AG10803 (cell line): Measurements from ENCODE around the gene CEP192.

Experiments used
- DNase-seq: peaks from one replicate; pipeline ENCODE4 v3.0.0; 2010; ENCODE audit warnings: low read depth
- H3K4me3 ChIP-seq: 2 replicates; pipeline ENCODE4 v1.5.1; 2011; ENCODE audit warnings: mild to moderate bottlenecking, low read length, control low read depth
- CTCF ChIP-seq: conservative IDR thresholded peaks from 2 replicates; pipeline ENCODE4 v1.5.1; 2011; ENCODE audit warnings: mild to moderate bottlenecking, low read length, control low read depth, inconsistent platforms

The CEP192 gene

GRCh38 chr18:13005289-13005688 is 14.1 kb downstream of the CEP192 start:
- no peak overlapping the region for H3K4me3 ChIP-seq
- DNase-seq, result no peak
- TF ChIP-seq CTCF, result no peak

GRCh38 chr18:13006531-13007247 is 15.5 kb downstream of the CEP192 start:
- peak; percentile 57 for DNase-seq
- peak overlapping the region; percentile 39 for H3K4me3 ChIP-seq
- TF ChIP-seq CTCF, result no peak

- no peak for DNase-seq
- H3K4me3 ChIP-seq, result peak overlapping the region; percentile 39; the same call in 1 of the 2 replicates
- no peak for TF ChIP-seq CTCF
Observed at GRCh38 chr18:13007248-13007560, 16.0 kb downstream of the CEP192 start.

- no peak for DNase-seq
- no peak for TF ChIP-seq CTCF
- H3K4me3 ChIP-seq, result no peak overlapping the region
Observed at GRCh38 chr18:13011719-13012118, 20.6 kb downstream of the CEP192 start.

- no peak for DNase-seq
- no peak overlapping the region for H3K4me3 ChIP-seq
- no peak for TF ChIP-seq CTCF
Observed at GRCh38 chr18:13014232-13014631, 23.1 kb downstream of the CEP192 start.

GRCh38 chr18:13014818-13015217 is 23.7 kb downstream of the CEP192 start:
- no peak overlapping the region for H3K4me3 ChIP-seq
- TF ChIP-seq CTCF, result no peak
- DNase-seq, result no peak

GRCh38 chr18:13017247-13017875 is 26.2 kb downstream of the CEP192 start:
- H3K4me3 ChIP-seq, result no peak overlapping the region
- TF ChIP-seq CTCF, result no peak
- no peak for DNase-seq
